ENCODE data around the gene SNTA1. TPM values are rescaled to one million over a fixed set of nuclear protein-coding genes. Genes with fewer than 3 reads are reported as not detected.

The SNTA1 gene
- total RNA-seq, 2 experiments from 2014 or later = 5.6 to 5.8 TPM

DNA sequence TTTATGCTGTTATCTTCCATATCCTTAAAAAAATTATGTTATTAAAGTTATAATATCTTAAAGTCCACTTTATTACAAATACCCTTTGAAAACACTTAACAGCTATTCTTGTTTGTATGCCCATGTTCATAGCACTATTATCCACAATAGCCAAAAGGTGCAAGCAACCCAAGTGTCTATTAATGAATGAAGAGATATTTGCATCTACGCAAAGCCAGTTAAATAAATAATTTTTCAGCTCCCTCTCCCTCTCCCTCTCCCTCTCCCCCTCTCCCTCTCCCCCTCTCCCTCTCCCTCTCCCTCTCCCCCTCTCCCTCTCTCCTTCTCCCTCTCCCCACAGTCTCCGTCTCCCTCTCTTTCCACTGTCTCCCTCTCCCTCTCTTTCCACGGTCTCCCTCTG, 55.3 kb downstream of the SNTA1 start:
- POLR2A ChIA-PET = no interaction called here

GRCh38 chr20:33387177-33387576, 56.4 kb downstream of the SNTA1 start:
- Mint-ChIP-seq H3K36me3 (ENCODE audit: low read depth) (peaks cover 23% of the 10 kb centered on the region), H3K9me3 (no peaks in the 10 kb centered on the region), H3K4me3 (no peak overlapping the region), H3K4me1 (ENCODE audit: low read depth) (no peaks in the 10 kb centered on the region), H3K27me3 (no peaks in the 10 kb centered on the region), H3K27ac (no peak overlapping the region)
- POLR2A ChIA-PET = no interaction called here
- CTCF ChIA-PET = no interaction called here
- DNase-seq = no peak
- TF ChIP-seq, protein P1, sequence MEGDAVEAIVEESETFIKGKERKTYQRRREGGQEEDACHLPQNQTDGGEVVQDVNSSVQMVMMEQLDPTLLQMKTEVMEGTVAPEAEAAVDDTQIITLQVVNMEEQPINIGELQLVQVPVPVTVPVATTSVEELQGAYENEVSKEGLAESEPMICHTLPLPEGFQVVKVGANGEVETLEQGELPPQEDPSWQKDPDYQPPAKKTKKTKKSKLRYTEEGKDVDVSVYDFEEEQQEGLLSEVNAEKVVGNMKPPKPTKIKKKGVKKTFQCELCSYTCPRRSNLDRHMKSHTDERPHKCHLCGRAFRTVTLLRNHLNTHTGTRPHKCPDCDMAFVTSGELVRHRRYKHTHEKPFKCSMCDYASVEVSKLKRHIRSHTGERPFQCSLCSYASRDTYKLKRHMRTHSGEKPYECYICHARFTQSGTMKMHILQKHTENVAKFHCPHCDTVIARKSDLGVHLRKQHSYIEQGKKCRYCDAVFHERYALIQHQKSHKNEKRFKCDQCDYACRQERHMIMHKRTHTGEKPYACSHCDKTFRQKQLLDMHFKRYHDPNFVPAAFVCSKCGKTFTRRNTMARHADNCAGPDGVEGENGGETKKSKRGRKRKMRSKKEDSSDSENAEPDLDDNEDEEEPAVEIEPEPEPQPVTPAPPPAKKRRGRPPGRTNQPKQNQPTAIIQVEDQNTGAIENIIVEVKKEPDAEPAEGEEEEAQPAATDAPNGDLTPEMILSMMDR (IDR thresholded peaks at IDR 0.05) = no peak
- intact Hi-C loops (cut with micrococcal nuclease) = no loop called here
- ATAC-seq = no peak

More for the DNA sequence above, 55.3 kb downstream of the SNTA1 start:
- H3K36me3 Mint-ChIP-seq (ENCODE audit: low read depth) = peaks cover 28% of the 10 kb centered on the region
- intact Hi-C loops (cut with micrococcal nuclease) = no loop called here
- CTCF ChIA-PET = no interaction called here
- no peaks in the 10 kb centered on the region for H3K4me1 Mint-ChIP-seq (ENCODE audit: low read depth)
- no peak for DNase-seq
- no peaks in the 10 kb centered on the region for H3K27me3 Mint-ChIP-seq
- ATAC-seq = no peak
- TF ChIP-seq, protein P1 (IDR thresholded peaks at IDR 0.05) = no peak
- no peaks in the 10 kb centered on the region for H3K9me3 Mint-ChIP-seq
- H3K27ac Mint-ChIP-seq = no peak overlapping the region
- H3K4me3 Mint-ChIP-seq = no peak overlapping the region

- peaks cover 23% of the 10 kb centered on the region for H3K36me3 Mint-ChIP-seq (ENCODE audit: low read depth)
- ATAC-seq = no peak
Measured at GRCh38 chr20:33386673-33387072, 56.9 kb downstream of the SNTA1 start.

GRCh38 chr20:33377366-33377765, 66.2 kb downstream of the SNTA1 start:
- ChIA-PET POLR2A (interaction anchor here (0.8 to 1.2 kb wide), 2 partner anchors 23 to 24 kb away, joined by 3 read pairs; partner anchors contain the start of gene CDK5RAP1), CTCF (no interaction called here)
- Mint-ChIP-seq H3K4me1 (ENCODE audit: low read depth) (peaks cover 2% of the 10 kb centered on the region), H3K9me3 (no peaks in the 10 kb centered on the region), H3K27me3 (no peaks in the 10 kb centered on the region), H3K4me3 (no peak overlapping the region), H3K36me3 (ENCODE audit: low read depth) (peaks cover 27% of the 10 kb centered on the region), H3K27ac (no peak overlapping the region)
- ATAC-seq = no peak
- TF ChIP-seq, protein P1 (IDR thresholded peaks at IDR 0.05) = no peak
- intact Hi-C loops (cut with micrococcal nuclease) = no loop called here
- no peak for DNase-seq

More at GRCh38 chr20:33386673-33387072, 56.9 kb downstream of the SNTA1 start:
- ChIA-PET CTCF (no interaction called here), POLR2A (interaction anchor here (0.5 kb wide), 1 partner anchor 119 kb away, joined by 3 read pairs; no protein-coding TSS in a partner anchor)
- Mint-ChIP-seq H3K27ac (no peak overlapping the region), H3K9me3 (no peaks in the 10 kb centered on the region), H3K4me3 (no peak overlapping the region), H3K27me3 (no peaks in the 10 kb centered on the region), H3K4me1 (ENCODE audit: low read depth) (no peaks in the 10 kb centered on the region)
- TF ChIP-seq, protein P1 (IDR thresholded peaks at IDR 0.05) = no peak
- DNase-seq = no peak
- intact Hi-C loops (cut with micrococcal nuclease) = no loop called here

DNA sequence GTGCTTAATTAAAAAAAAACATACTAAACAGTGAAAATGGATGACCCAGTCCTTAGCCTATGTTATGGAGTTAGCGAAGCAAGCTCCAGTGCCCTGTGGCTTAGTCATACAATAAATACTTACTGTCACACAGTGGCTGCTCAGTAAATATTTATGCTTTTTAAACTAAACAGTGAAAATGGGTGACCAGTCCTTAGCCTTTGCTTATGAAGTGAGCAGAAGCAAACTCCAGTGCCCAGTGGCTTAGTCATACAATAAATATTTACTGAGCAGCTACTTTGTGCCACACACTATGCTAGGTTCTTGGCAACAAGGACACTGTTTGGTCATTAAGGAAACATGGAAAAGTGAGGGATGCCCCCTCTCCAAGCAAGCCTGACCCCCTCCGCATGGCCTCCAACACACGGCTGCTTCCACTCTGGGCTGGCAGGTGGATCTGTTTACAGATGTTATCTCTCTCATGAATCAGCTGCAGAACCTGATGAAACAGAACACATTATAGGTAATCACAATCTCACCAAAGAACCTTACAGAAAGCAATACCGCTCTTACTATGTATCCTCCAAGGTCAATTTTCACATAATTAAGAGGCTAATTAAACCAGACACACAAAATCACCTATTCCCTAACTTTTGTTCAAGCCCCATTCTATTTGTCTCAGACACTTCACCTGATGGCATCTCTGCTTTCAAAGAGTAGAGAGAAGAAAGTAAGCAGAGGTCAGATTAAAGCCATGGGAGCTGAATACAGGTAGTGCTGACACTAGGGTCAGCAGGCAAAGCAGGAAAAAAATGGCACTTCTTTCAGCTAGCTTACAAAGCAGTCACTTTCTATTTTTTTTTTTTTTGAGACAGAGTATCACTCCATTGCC, 69.6 kb downstream of the SNTA1 start:
- ATAC-seq (no peak), DNase-seq (no peak)
- Mint-ChIP-seq H3K27ac (no peak overlapping the region), H3K36me3 (ENCODE audit: low read depth) (peaks cover 29% of the 10 kb centered on the region), H3K4me1 (ENCODE audit: low read depth) (peaks cover 15% of the 10 kb centered on the region), H3K27me3 (no peaks in the 10 kb centered on the region), H3K9me3 (no peaks in the 10 kb centered on the region), H3K4me3 (no peak overlapping the region)
- intact Hi-C loops (cut with micrococcal nuclease) = no loop called here
- CTCF ChIA-PET = interaction anchor here (0.5 kb wide), 1 partner anchor 27 kb away, joined by 3 read pairs; no protein-coding TSS in a partner anchor
- TF ChIP-seq, protein P1 (IDR thresholded peaks at IDR 0.05) = no peak
- POLR2A ChIA-PET = no interaction called here

All from activated CD8-positive, alpha-beta T cell treated with anti-CD3 and anti-CD28 coated beads for 36 hours (primary cell).